ENCODE measurements around the gene SHISAL1. TPM values are rescaled to one million over a fixed set of nuclear protein-coding genes. Genes with fewer than 3 reads are reported as not detected.

SHISAL1 gene
- total and polyA plus RNA-seq, 2 donors (not counting 3 experiments of a cell fraction or from before 2014, with no cell fraction given), result 0.01 to 0.07 TPM

- H3K4me1 ChIP-seq (ENCODE audit: control insufficient read depth, extremely low read depth, insufficient read depth, low read length), result no peaks in the 10 kb centered on the region
- FAIRE-seq, result no peak
- no peaks in the 10 kb centered on the region for H4K20me1 ChIP-seq (replicated peaks; ENCODE audit: control insufficient read depth, extremely low read depth, insufficient read depth, low read length)
- H3K9ac ChIP-seq (replicated peaks; ENCODE audit: extremely low read depth, insufficient read depth, low read length), result no peak overlapping the region
- no peaks in the 10 kb centered on the region for H3K79me2 ChIP-seq (ENCODE audit: control insufficient read depth, insufficient read depth, low read length)
- H3K9me1 ChIP-seq (replicated peaks; ENCODE audit: control insufficient read depth, extremely low read depth, insufficient read depth, low read length), result no peaks in the 10 kb centered on the region
- no peak overlapping the region for H3K27ac ChIP-seq (ENCODE audit: insufficient read depth, low read depth, low read length)
- TF ChIP-seq GATA2 (IDR thresholded peaks at IDR 0.05; ENCODE audit: insufficient read depth, insufficient read length, low read depth, low read length), result no peak
- TF ChIP-seq EZH2 (IDR thresholded peaks at IDR 0.05; ENCODE audit: borderline replicate concordance, low read depth, low read length, severe bottlenecking), result no peak
- no peak for TF ChIP-seq POLR2A (IDR thresholded peaks at IDR 0.05; ENCODE audit: low read depth, low read length)
- TF ChIP-seq MYC (IDR thresholded peaks at IDR 0.05; ENCODE audit: low read depth, low read length), result no peak
- no peak for TF ChIP-seq POLR2AphosphoS5 (IDR thresholded peaks at IDR 0.05; ENCODE audit: insufficient read depth, low read depth, low read length)
- no peak for TF ChIP-seq CTCF (IDR thresholded peaks at IDR 0.05; ENCODE audit: extremely low read depth in 1 of 2, insufficient read depth in 1 of 2, low read depth in 1 of 2, low read length in 2 of 2)
- no peak for TF ChIP-seq FOS (IDR thresholded peaks at IDR 0.05; ENCODE audit: borderline replicate concordance, insufficient read depth, low read length)
- no peak for TF ChIP-seq JUN (IDR thresholded peaks at IDR 0.05; ENCODE audit: borderline replicate concordance, insufficient read depth, insufficient read length, low read depth)
- no peak for TF ChIP-seq MAX (IDR thresholded peaks at IDR 0.05; ENCODE audit: insufficient read depth, insufficient read length)
- no peaks in the 10 kb centered on the region for H3K9me3 ChIP-seq (replicated peaks; ENCODE audit: control insufficient read depth, insufficient read depth, low read length)
- H3K4me2 ChIP-seq (ENCODE audit: insufficient read depth, low read length), result no peak overlapping the region
- dilution Hi-C loops (cut with MboI; ENCODE audit: extremely low pct_ligation_motif_present, low sequenced_read_pairs), result no loop called here
- BruUV-seq (replicated peaks), result no TSS peak
- peaks cover 0 to 2% of the 10 kb centered on the region in 2 experiments for H3K27me3 ChIP-seq (ENCODE audit: control insufficient read depth in 2 of 2, insufficient read depth in 2 of 2, low read length in 2 of 2)
- POLR2A ChIA-PET, result no interaction called here
- no peak for DNase-seq (ENCODE audit: low read depth, low spot score)
- no peaks in the 10 kb centered on the region for H3K36me3 ChIP-seq (ENCODE audit: control insufficient read depth in 2 of 2, extremely low read depth in 1 of 2, insufficient read depth in 2 of 2, low read length in 2 of 2)
- no peak overlapping the region for H2AFZ ChIP-seq (ENCODE audit: low read depth, low read length)
- intact Hi-C loops (cut with micrococcal nuclease), result no loop called here
- H3K4me3 ChIP-seq (replicated peaks in 1 of 3; ENCODE audit: insufficient read depth in 1 of 3, low read depth in 1 of 3, low read length in 3 of 3), result no peak overlapping the region
- CTCF ChIA-PET, result no interaction called here
Observed at GRCh38 chr22:44355716-44356070, 42.9 kb upstream of the SHISAL1 start.
